Hepatocyte (in vitro differentiated cells): ENCODE results near the gene POMZP3. TPM values are rescaled to one million over a fixed set of nuclear protein-coding genes. Genes with fewer than 3 reads are reported as not detected.
"Not testable (repeated sequence)": the region's sequence is repeated elsewhere in the genome, so short reads cannot be mapped to it uniquely, and the experiment has no call there.

ENCODE experiments used
- DNase-seq: peaks from one replicate; pipeline ENCODE4 v3.0.0-alpha.2; 2016; ENCODE audit warnings: low spot score
- H2AFZ ChIP-seq: fragments of 200-600 bp; sonication (generic); 2 replicates; pipeline ENCODE4 v1.6.0; 2016; ENCODE audit warnings: antibody characterized with exemption, mild to moderate bottlenecking
- H3K27ac ChIP-seq: fragments of 200-600 bp; sonication (generic); 2 replicates; pipeline ENCODE4 v1.5.1; 2016; ENCODE audit warnings: mild to moderate bottlenecking
- H3K27me3 ChIP-seq: fragments of 200-600 bp; sonication (generic); 2 replicates; pipeline ENCODE4 v1.6.1; 2016
- H3K36me3 ChIP-seq: fragments of 200-600 bp; sonication (generic); replicated peaks from 2 replicates; pipeline ENCODE4 v1.5.1; 2016; ENCODE audit warnings: low read depth; ENCODE audit not compliant: insufficient read depth
- H3K4me1 ChIP-seq: fragments of 200-600 bp; sonication (generic); 2 replicates; pipeline ENCODE4 v1.5.1; 2016; ENCODE audit warnings: mild to moderate bottlenecking, moderate library complexity; ENCODE audit not compliant: insufficient read depth
- H3K4me2 ChIP-seq: fragments of 200-600 bp; sonication (generic); 2 replicates; pipeline ENCODE4 v1.6.0; 2016
- H3K4me3 ChIP-seq: fragments of 200-600 bp; sonication (generic); 2 replicates; pipeline ENCODE4 v1.5.1; 2016; ENCODE audit warnings: mild to moderate bottlenecking
- H3K79me2 ChIP-seq: fragments of 200-600 bp; sonication (generic); 2 replicates; pipeline ENCODE4 v1.6.0; 2017; ENCODE audit warnings: mild to moderate bottlenecking
- H3K9me2 ChIP-seq: fragments of 200-600 bp; sonication (generic); replicated peaks from 2 replicates; pipeline ENCODE4 v1.6.0; 2017; ENCODE audit warnings: mild to moderate bottlenecking; ENCODE audit not compliant: insufficient read depth
- H3K9me3 ChIP-seq: fragments of 200-600 bp; sonication (generic); 2 replicates; pipeline ENCODE4 v1.5.1; 2016; ENCODE audit warnings: low read depth, mild to moderate bottlenecking
- H4K20me1 ChIP-seq: fragments of 200-600 bp; sonication (generic); 2 replicates; pipeline ENCODE4 v1.6.0; 2016; ENCODE audit warnings: mild to moderate bottlenecking; ENCODE audit not compliant: insufficient read depth, poor library complexity, severe bottlenecking
- WGBS: methylation state at CpG from one replicate; pipeline ENCODE4 v1.1.6; 2016; ENCODE audit warnings: low lambda C conversion rate; ENCODE audit errors: missing lambda C conversion rate; 5-methylcytosine and 5-hydroxymethylcytosine counted together
- polyA plus RNA-seq: library from polyadenylated mRNA; unstranded; fragments of >200 nt; fragmentation: Nextera tagmentation; extraction: Ambion mirVana; gene quantifications from 2 replicates; pipeline ENCODE4 v1.2.1, GENCODE V29; 2016
- total RNA-seq: library from RNA; depleted of rRNA; stranded (reverse); fragments of >200 nt; gene quantifications from 2 replicates; pipeline ENCODE4 v1.2.3, GENCODE V29; 2014

The POMZP3 gene
- total and polyA plus RNA-seq, 2 experiments from 2014 or later: 0.67 to 8.7 TPM

DNA sequence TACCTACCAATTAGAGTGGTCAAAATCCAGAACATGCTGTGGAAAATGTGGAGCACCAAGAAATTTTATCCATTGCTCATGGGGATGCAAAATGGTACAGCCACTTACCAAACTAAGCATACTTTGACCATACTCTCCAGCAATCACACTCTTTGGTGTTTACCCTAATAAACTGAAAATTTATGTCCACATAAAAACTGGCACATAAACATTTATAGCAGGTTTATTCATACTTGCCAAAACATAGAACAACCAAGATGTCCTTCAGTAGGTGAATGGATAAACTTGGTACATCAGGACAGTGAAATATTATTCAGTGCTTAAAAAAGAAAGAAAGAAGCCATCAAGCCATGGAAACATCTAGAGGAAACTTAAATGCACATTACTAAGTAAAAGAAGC is 59.3 kb downstream of the POMZP3 start:
- H3K4me3 ChIP-seq, H3K9me2 ChIP-seq, H3K9me3 ChIP-seq, H3K36me3 ChIP-seq, DNase-seq, H4K20me1 ChIP-seq, H2AFZ ChIP-seq, H3K27me3 ChIP-seq, H3K4me1 ChIP-seq, H3K27ac ChIP-seq, H3K4me2 ChIP-seq: not testable (repeated sequence)
- peaks cover 35% of the 10 kb centered on the region for H3K79me2 ChIP-seq

DNA sequence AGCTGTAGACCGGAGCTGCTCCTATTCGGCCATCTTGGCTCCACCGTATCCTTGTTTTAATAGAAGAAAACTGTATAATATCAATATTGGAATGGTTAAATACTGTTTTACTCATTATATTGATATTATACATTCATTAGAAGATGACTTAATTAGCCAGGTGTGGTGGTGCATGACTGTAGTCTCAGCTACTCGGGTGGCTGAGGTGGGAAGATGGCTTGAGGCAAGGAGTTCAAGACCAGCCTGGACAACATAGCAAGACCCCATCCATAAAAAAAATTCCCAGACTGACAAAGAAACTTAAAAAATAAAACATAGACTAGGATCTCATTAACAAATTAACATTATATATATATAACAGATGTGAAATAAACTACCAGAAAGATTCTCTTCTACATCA is 59.8 kb downstream of the POMZP3 start:
- not testable (repeated sequence) for H3K36me3 ChIP-seq, H3K27ac ChIP-seq, H3K4me3 ChIP-seq, H3K9me3 ChIP-seq, H3K9me2 ChIP-seq, H4K20me1 ChIP-seq, H2AFZ ChIP-seq, H3K27me3 ChIP-seq, H3K4me2 ChIP-seq, H3K4me1 ChIP-seq, DNase-seq
- peaks cover 34% of the 10 kb centered on the region for H3K79me2 ChIP-seq
- 100% methylated on average over 1 of the region's 4 CpGs for WGBS

DNA sequence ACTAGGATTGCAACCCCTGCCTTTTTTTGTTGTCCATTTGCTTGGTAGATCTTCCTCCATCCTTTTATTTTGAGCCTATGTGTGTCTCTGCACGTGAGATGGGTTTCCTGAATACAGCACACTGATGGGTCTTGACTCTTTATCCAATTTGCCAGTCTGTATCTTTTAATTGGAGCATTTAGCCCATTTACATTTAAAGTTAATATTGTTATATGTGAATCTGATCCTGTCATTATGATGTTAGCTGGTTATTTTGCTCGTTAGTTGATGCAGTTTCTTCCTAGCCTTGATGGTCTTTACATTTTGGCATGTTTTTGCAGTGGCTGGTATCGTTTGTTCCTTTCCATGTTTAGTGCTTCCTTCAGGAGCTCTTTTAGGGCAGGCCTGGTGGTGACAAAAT is 62.1 kb downstream of the POMZP3 start:
- WGBS: 81% methylated on average over 3 of the region's 3 CpGs
- H3K79me2 ChIP-seq: peaks cover 48% of the 10 kb centered on the region
- not testable (repeated sequence) for H3K36me3 ChIP-seq, H3K9me2 ChIP-seq, H2AFZ ChIP-seq, H3K4me1 ChIP-seq, H3K4me2 ChIP-seq, H3K27ac ChIP-seq, H3K27me3 ChIP-seq, H4K20me1 ChIP-seq, H3K9me3 ChIP-seq, DNase-seq, H3K4me3 ChIP-seq

DNA sequence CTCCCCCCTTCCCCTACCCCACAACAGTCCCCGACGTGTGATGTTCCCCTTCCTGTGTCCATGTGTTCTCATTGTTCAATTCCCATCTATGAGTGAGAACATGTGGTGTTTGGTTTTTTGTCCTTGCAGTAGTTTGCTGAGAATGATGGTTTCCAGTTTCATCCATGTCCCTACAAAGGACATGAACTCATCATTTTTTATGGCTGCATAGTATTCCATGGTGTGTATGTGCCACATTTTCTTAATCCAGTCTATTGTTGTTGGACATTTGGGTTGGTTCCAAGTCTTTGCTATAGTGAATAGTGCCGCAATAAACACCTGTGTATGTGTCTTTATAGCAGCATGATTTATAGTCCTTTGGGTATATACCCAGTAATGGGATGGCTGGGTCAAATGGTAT is 65.7 kb downstream of the POMZP3 start:
- not testable (repeated sequence) for H3K4me3 ChIP-seq, H3K4me1 ChIP-seq, H3K27me3 ChIP-seq, H3K9me2 ChIP-seq, H3K4me2 ChIP-seq, H3K36me3 ChIP-seq, H2AFZ ChIP-seq, H3K27ac ChIP-seq, DNase-seq, H4K20me1 ChIP-seq, H3K9me3 ChIP-seq
- WGBS: 88% methylated on average over 3 of the region's 3 CpGs
- H3K79me2 ChIP-seq: peaks cover 30% of the 10 kb centered on the region

- H3K27me3 ChIP-seq, H3K36me3 ChIP-seq, H3K9me2 ChIP-seq, H4K20me1 ChIP-seq, H3K4me2 ChIP-seq, H2AFZ ChIP-seq, H3K4me1 ChIP-seq, DNase-seq, H3K9me3 ChIP-seq, H3K27ac ChIP-seq, H3K4me3 ChIP-seq: not testable (repeated sequence)
- 67% methylated on average over 2 of the region's 4 CpGs for WGBS
- peaks cover 32% of the 10 kb centered on the region for H3K79me2 ChIP-seq
These were observed 66.9 kb downstream of the POMZP3 start for GRCh38 chr7:76560157-76560556.

Other genes with a start within 250 kb of the POMZP3 start
- gene SSC4D, start 217.6 kb downstream of the POMZP3 start, total RNA-seq: 6.9 and 9.7 TPM in 2 replicates
- gene SSC4D, start 217.6 kb downstream of the POMZP3 start, polyA plus RNA-seq: 11.0 and 14.5 TPM in 2 replicates
- gene ZP3, start 202.3 kb downstream of the POMZP3 start, total RNA-seq: not detected in 2 replicates
- 1.4 TPM in 1 of 2 replicates, not detected in the other for gene ZP3, start 202.3 kb downstream of the POMZP3 start, polyA plus RNA-seq
- 7.6 TPM in 2 replicates for gene DTX2, start 165.6 kb downstream of the POMZP3 start, total RNA-seq
- gene DTX2, start 165.6 kb downstream of the POMZP3 start, polyA plus RNA-seq: 22.2 and 23.1 TPM in 2 replicates
- 16.8 and 25.8 TPM in 2 replicates for gene UPK3B, start 116.7 kb downstream of the POMZP3 start, total RNA-seq
- 90.6 and 159 TPM in 2 replicates for gene UPK3B, start 116.7 kb downstream of the POMZP3 start, polyA plus RNA-seq
- 0.03 TPM in 1 of 2 replicates, not detected in the other for gene SPDYE16, start 84.0 kb downstream of the POMZP3 start, total RNA-seq
- 1.1 and 1.5 TPM in 2 replicates for gene SPDYE16, start 84.0 kb downstream of the POMZP3 start, polyA plus RNA-seq